Activated naive CD8-positive, alpha-beta T cell treated with anti-CD3 and anti-CD28 coated beads, Interleukin-2, amount 50 U/mL, for 16 hours (primary cell): ENCODE results near the gene CRIP2.

Experiments
- DNase-seq: peaks from one replicate; pipeline ENCODE4 v3.0.0-alpha.2; 2020; ENCODE audit warnings: low read depth, low spot score

Gene CRIP2

GRCh38 chr14:105527826-105528585, 53.4 kb downstream of the CRIP2 start:
- DNase-seq = peak; percentile 61

GRCh38 chr14:105528586-105529318, 54.1 kb downstream of the CRIP2 start:
- peak; percentile 32 for DNase-seq

- no peak for DNase-seq
Observed at GRCh38 chr14:105529319-105529568, 54.6 kb downstream of the CRIP2 start.
